GM23338 (cell line): ENCODE measurements around the gene ARHGEF38. TPM values are rescaled to one million over a fixed set of nuclear protein-coding genes. Genes with fewer than 3 reads are reported as not detected.

Experiments used
- ATAC-seq: fragments of 200-7000 bp; cut with Tn5 transposase; 3 replicates; pipeline ENCODE4 v1.9.1; 2020
- DNase-seq: peaks from one replicate; pipeline ENCODE4 v3.0.0-alpha.2; 2015; ENCODE audit warnings: low spot score
- H2AFZ ChIP-seq: fragments of 200-600 bp; sonication (generic); 2 replicates; pipeline ENCODE4 v1.8.0; 2016; ENCODE audit warnings: antibody characterized with exemption, mild to moderate bottlenecking, moderate library complexity
- H3F3A ChIP-seq: fragments of 200-600 bp; sonication (generic); replicated peaks from 2 replicates; pipeline ENCODE4 v1.8.0; 2017; ENCODE audit warnings: antibody characterized with exemption, mixed run types, low read depth
- H3K27ac ChIP-seq: fragments of 200-600 bp; sonication (generic); 2 replicates; pipeline ENCODE4 v1.6.1; 2016; ENCODE audit warnings: low read depth
- H3K27me3 ChIP-seq: fragments of 200-600 bp; sonication (generic); 2 replicates; pipeline ENCODE4 v1.8.0; 2016; ENCODE audit warnings: mild to moderate bottlenecking, mixed run types, moderate library complexity; ENCODE audit not compliant: insufficient read depth
- H3K36me3 ChIP-seq: fragments of 200-600 bp; sonication (generic); 2 replicates; pipeline ENCODE4 v1.8.0; 2016; ENCODE audit warnings: mild to moderate bottlenecking; ENCODE audit not compliant: insufficient read depth
- H3K4me1 ChIP-seq: fragments of 200-600 bp; sonication (generic); 2 replicates; pipeline ENCODE4 v1.8.0; 2016; ENCODE audit warnings: mild to moderate bottlenecking, moderate library complexity; ENCODE audit not compliant: insufficient read depth
- H3K4me2 ChIP-seq: fragments of 200-600 bp; sonication (generic); 2 replicates; pipeline ENCODE4 v1.7.1; 2017; ENCODE audit warnings: mixed run types
- H3K4me3 ChIP-seq: fragments of 200-600 bp; sonication (generic); 2 replicates; pipeline ENCODE4 v1.6.1; 2016; ENCODE audit warnings: mixed run types
- H3K79me2 ChIP-seq: fragments of 200-600 bp; sonication (generic); replicated peaks from 2 replicates; pipeline ENCODE4 v1.8.0; 2017; ENCODE audit warnings: mild to moderate bottlenecking; ENCODE audit not compliant: insufficient read depth
- H3K9me2 ChIP-seq: fragments of 200-600 bp; sonication (generic); 2 replicates; pipeline ENCODE4 v1.8.0; 2017; ENCODE audit not compliant: insufficient read depth
- H4K20me1 ChIP-seq: fragments of 200-600 bp; sonication (generic); replicated peaks from 2 replicates; pipeline ENCODE4 v1.8.0; 2017; ENCODE audit warnings: mild to moderate bottlenecking; ENCODE audit not compliant: insufficient read depth
- H3K27ac Mint-ChIP-seq: 2 replicates; pipeline ENCODE4 v1.8.0; 2020; ENCODE audit warnings: inconsistent platforms, mild to moderate bottlenecking, moderate library complexity, mixed read lengths
- H3K27me3 Mint-ChIP-seq: 3 replicates; pipeline ENCODE4 v1.8.0; 2022; ENCODE audit warnings: low read depth, mild to moderate bottlenecking, moderate library complexity, mixed read lengths, inconsistent platforms; ENCODE audit not compliant: insufficient read depth, poor library complexity
- H3K36me3 Mint-ChIP-seq: 3 replicates; pipeline ENCODE4 v1.8.0; 2021; ENCODE audit warnings: low read depth, mild to moderate bottlenecking, inconsistent platforms, moderate library complexity, mixed read lengths
- H3K4me1 Mint-ChIP-seq: 3 replicates; pipeline ENCODE4 v1.8.0; 2020; ENCODE audit warnings: mild to moderate bottlenecking, inconsistent platforms, mixed read lengths
- H3K4me3 Mint-ChIP-seq: 3 replicates; pipeline ENCODE4 v1.8.0; 2021; ENCODE audit warnings: moderate library complexity, mild to moderate bottlenecking, inconsistent platforms, mixed read lengths
- H3K9me3 Mint-ChIP-seq: 3 replicates; pipeline ENCODE4 v1.8.0; 2020; ENCODE audit warnings: moderate library complexity, mild to moderate bottlenecking, inconsistent platforms, mixed read lengths
- CREB1 ChIP-seq: fragments of 250-450 bp; sonication (Bioruptor Pico); IDR thresholded peaks from 2 replicates; pipeline ENCODE4 v1.5.0; 2020; ENCODE audit warnings: low read depth, mild to moderate bottlenecking, moderate library complexity
- EZH2 ChIP-seq: fragments of 200-600 bp; sonication (generic); IDR thresholded peaks from one replicate; pipeline ENCODE4 v1.8.0; 2017; ENCODE audit warnings: antibody characterized with exemption, mild to moderate bottlenecking, low read depth; ENCODE audit not compliant: unreplicated experiment
- EZH2phosphoT487 ChIP-seq: fragments of 200-600 bp; sonication (generic); IDR thresholded peaks from one replicate; pipeline ENCODE4 v1.8.1; 2018; ENCODE audit warnings: antibody characterized with exemption; ENCODE audit not compliant: unreplicated experiment
- JUNB ChIP-seq: IDR thresholded peaks from one replicate; pipeline ENCODE4 v1.6.1; 2016; ENCODE audit warnings: antibody characterized with exemption; ENCODE audit not compliant: unreplicated experiment
- NANOG ChIP-seq: IDR thresholded peaks from 2 replicates; pipeline ENCODE4 v1.6.1; 2016; ENCODE audit warnings: antibody characterized with exemption, borderline replicate concordance
- STAT1 ChIP-seq: IDR thresholded peaks from one replicate; pipeline ENCODE4 v1.6.1; 2016; ENCODE audit warnings: antibody characterized with exemption; ENCODE audit not compliant: unreplicated experiment
- ZNF114 ChIP-seq: fragments of 250-450 bp; sonication (Bioruptor Pico); IDR thresholded peaks from 2 replicates; pipeline ENCODE4 v1.5.0; 2020; ENCODE audit warnings: mild to moderate bottlenecking, moderate library complexity
- ZNF331 ChIP-seq: fragments of 250-450 bp; sonication (Bioruptor Pico); IDR thresholded peaks from 2 replicates; pipeline ENCODE4 v1.5.0; 2020; ENCODE audit warnings: low read depth, mild to moderate bottlenecking, moderate library complexity
- polyA plus RNA-seq: library from polyadenylated mRNA; unstranded; fragments of >200 nt; fragmentation: Nextera tagmentation; extraction: Ambion mirVana; gene quantifications from 2 replicates; pipeline ENCODE4 v1.2.1, GENCODE V29; 2016
- total RNA-seq: library from RNA; depleted of rRNA; stranded (reverse); fragments of >200 nt; shearing (Covaris generic); gene quantifications from 2 replicates; pipeline ENCODE4 v1.2.3, GENCODE V29; 2014
- TF ChIP-seq, protein P1 (sequence below), 2 experiments: fragments of 200-600 bp in 1 of 2; sonication (generic) in 1 of 2; conservative IDR thresholded peaks; 2 replicates each; pipeline versions ENCODE4 v1.5.1 to v1.6.1; 2016 to 2017; ENCODE audit warnings: antibody characterized with exemption in 2 of 2, low read depth in 2 of 2, mild to moderate bottlenecking in 2 of 2, moderate library complexity in 1 of 2
- TF ChIP-seq, protein P2 (sequence below): IDR thresholded peaks from one replicate; pipeline ENCODE4 v1.6.1; 2018; ENCODE audit warnings: antibody characterized with exemption; ENCODE audit not compliant: unreplicated experiment
- TF ChIP-seq, protein P3 (sequence below): IDR thresholded peaks from 2 replicates; pipeline ENCODE4 v1.6.1; 2016; ENCODE audit warnings: antibody characterized with exemption
- TF ChIP-seq, protein P4 (sequence below): fragments of 250-450 bp; sonication (Bioruptor Pico); IDR thresholded peaks from 2 replicates; pipeline ENCODE4 v1.5.0; 2020; ENCODE audit warnings: mild to moderate bottlenecking, moderate library complexity

The ARHGEF38 gene
- total and polyA plus RNA-seq, 2 experiments from 2014 or later, result 0.58 TPM; not detected in 1

DNA sequence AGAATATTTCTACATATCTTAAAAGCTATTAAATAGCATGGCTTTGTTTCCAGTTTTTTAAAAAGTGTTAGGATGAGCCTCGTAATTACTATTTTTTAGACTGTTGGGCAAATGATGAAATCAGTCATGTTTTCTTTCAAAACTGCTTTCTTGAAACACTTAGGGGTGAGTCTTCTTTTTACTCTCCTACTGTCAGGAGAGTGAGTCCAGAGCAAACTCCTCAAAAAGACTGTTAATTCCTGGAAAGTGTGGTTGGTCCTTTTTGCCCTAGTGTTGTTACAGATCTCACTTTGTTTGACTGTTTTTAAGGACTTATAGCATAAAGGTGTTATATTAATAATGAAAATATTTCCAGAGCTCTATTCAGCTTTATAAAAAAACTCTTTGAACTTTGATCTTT is 162.5 kb downstream of the ARHGEF38 start:
- Histone ChIP-seq H3F3A (no peaks in the 10 kb centered on the region), H2AFZ (no peak overlapping the region), H3K4me1 (peaks cover 8% of the 10 kb centered on the region; the same call in 1 of the 2 replicates), H3K27me3 (no peaks in the 10 kb centered on the region), H3K36me3 (no peaks in the 10 kb centered on the region), H3K9me2 (no peaks in the 10 kb centered on the region), H4K20me1 (0 out of 2 replicates have a peak, but pooled peaks cover 3% of the 10 kb centered on the region), H3K4me2 (no peak overlapping the region), H3K79me2 (peaks cover 63% of the 10 kb centered on the region), H3K27ac (no peak overlapping the region), H3K4me3 (no peak overlapping the region)
- Mint-ChIP-seq H3K36me3 (peaks cover 24% of the 10 kb centered on the region), H3K27ac (no peak overlapping the region), H3K4me1 (peaks cover under 1% of the 10 kb centered on the region; the same call in 1 of the 3 replicates), H3K4me3 (no peak overlapping the region), H3K9me3 (peaks cover 8% of the 10 kb centered on the region), H3K27me3 (peaks cover 5% of the 10 kb centered on the region)
- TF ChIP-seq EZH2, result no peak
- TF ChIP-seq NANOG, result no peak
- TF ChIP-seq, protein P1, sequence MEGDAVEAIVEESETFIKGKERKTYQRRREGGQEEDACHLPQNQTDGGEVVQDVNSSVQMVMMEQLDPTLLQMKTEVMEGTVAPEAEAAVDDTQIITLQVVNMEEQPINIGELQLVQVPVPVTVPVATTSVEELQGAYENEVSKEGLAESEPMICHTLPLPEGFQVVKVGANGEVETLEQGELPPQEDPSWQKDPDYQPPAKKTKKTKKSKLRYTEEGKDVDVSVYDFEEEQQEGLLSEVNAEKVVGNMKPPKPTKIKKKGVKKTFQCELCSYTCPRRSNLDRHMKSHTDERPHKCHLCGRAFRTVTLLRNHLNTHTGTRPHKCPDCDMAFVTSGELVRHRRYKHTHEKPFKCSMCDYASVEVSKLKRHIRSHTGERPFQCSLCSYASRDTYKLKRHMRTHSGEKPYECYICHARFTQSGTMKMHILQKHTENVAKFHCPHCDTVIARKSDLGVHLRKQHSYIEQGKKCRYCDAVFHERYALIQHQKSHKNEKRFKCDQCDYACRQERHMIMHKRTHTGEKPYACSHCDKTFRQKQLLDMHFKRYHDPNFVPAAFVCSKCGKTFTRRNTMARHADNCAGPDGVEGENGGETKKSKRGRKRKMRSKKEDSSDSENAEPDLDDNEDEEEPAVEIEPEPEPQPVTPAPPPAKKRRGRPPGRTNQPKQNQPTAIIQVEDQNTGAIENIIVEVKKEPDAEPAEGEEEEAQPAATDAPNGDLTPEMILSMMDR (conservative IDR thresholded peaks at IDR 0.05; ENCODE audit: low read depth in 2 of 2), result no peak
- TF ChIP-seq, protein P2, sequence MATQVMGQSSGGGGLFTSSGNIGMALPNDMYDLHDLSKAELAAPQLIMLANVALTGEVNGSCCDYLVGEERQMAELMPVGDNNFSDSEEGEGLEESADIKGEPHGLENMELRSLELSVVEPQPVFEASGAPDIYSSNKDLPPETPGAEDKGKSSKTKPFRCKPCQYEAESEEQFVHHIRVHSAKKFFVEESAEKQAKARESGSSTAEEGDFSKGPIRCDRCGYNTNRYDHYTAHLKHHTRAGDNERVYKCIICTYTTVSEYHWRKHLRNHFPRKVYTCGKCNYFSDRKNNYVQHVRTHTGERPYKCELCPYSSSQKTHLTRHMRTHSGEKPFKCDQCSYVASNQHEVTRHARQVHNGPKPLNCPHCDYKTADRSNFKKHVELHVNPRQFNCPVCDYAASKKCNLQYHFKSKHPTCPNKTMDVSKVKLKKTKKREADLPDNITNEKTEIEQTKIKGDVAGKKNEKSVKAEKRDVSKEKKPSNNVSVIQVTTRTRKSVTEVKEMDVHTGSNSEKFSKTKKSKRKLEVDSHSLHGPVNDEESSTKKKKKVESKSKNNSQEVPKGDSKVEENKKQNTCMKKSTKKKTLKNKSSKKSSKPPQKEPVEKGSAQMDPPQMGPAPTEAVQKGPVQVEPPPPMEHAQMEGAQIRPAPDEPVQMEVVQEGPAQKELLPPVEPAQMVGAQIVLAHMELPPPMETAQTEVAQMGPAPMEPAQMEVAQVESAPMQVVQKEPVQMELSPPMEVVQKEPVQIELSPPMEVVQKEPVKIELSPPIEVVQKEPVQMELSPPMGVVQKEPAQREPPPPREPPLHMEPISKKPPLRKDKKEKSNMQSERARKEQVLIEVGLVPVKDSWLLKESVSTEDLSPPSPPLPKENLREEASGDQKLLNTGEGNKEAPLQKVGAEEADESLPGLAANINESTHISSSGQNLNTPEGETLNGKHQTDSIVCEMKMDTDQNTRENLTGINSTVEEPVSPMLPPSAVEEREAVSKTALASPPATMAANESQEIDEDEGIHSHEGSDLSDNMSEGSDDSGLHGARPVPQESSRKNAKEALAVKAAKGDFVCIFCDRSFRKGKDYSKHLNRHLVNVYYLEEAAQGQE, result no peak
- no peak for TF ChIP-seq EZH2phosphoT487
- TF ChIP-seq ZNF114, result no peak
- TF ChIP-seq, protein P3, sequence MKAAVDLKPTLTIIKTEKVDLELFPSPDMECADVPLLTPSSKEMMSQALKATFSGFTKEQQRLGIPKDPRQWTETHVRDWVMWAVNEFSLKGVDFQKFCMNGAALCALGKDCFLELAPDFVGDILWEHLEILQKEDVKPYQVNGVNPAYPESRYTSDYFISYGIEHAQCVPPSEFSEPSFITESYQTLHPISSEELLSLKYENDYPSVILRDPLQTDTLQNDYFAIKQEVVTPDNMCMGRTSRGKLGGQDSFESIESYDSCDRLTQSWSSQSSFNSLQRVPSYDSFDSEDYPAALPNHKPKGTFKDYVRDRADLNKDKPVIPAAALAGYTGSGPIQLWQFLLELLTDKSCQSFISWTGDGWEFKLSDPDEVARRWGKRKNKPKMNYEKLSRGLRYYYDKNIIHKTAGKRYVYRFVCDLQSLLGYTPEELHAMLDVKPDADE, result no peak
- TF ChIP-seq CREB1 (CRISPR knock-in tag), result no peak
- TF ChIP-seq STAT1, result no peak
- TF ChIP-seq, protein P4, sequence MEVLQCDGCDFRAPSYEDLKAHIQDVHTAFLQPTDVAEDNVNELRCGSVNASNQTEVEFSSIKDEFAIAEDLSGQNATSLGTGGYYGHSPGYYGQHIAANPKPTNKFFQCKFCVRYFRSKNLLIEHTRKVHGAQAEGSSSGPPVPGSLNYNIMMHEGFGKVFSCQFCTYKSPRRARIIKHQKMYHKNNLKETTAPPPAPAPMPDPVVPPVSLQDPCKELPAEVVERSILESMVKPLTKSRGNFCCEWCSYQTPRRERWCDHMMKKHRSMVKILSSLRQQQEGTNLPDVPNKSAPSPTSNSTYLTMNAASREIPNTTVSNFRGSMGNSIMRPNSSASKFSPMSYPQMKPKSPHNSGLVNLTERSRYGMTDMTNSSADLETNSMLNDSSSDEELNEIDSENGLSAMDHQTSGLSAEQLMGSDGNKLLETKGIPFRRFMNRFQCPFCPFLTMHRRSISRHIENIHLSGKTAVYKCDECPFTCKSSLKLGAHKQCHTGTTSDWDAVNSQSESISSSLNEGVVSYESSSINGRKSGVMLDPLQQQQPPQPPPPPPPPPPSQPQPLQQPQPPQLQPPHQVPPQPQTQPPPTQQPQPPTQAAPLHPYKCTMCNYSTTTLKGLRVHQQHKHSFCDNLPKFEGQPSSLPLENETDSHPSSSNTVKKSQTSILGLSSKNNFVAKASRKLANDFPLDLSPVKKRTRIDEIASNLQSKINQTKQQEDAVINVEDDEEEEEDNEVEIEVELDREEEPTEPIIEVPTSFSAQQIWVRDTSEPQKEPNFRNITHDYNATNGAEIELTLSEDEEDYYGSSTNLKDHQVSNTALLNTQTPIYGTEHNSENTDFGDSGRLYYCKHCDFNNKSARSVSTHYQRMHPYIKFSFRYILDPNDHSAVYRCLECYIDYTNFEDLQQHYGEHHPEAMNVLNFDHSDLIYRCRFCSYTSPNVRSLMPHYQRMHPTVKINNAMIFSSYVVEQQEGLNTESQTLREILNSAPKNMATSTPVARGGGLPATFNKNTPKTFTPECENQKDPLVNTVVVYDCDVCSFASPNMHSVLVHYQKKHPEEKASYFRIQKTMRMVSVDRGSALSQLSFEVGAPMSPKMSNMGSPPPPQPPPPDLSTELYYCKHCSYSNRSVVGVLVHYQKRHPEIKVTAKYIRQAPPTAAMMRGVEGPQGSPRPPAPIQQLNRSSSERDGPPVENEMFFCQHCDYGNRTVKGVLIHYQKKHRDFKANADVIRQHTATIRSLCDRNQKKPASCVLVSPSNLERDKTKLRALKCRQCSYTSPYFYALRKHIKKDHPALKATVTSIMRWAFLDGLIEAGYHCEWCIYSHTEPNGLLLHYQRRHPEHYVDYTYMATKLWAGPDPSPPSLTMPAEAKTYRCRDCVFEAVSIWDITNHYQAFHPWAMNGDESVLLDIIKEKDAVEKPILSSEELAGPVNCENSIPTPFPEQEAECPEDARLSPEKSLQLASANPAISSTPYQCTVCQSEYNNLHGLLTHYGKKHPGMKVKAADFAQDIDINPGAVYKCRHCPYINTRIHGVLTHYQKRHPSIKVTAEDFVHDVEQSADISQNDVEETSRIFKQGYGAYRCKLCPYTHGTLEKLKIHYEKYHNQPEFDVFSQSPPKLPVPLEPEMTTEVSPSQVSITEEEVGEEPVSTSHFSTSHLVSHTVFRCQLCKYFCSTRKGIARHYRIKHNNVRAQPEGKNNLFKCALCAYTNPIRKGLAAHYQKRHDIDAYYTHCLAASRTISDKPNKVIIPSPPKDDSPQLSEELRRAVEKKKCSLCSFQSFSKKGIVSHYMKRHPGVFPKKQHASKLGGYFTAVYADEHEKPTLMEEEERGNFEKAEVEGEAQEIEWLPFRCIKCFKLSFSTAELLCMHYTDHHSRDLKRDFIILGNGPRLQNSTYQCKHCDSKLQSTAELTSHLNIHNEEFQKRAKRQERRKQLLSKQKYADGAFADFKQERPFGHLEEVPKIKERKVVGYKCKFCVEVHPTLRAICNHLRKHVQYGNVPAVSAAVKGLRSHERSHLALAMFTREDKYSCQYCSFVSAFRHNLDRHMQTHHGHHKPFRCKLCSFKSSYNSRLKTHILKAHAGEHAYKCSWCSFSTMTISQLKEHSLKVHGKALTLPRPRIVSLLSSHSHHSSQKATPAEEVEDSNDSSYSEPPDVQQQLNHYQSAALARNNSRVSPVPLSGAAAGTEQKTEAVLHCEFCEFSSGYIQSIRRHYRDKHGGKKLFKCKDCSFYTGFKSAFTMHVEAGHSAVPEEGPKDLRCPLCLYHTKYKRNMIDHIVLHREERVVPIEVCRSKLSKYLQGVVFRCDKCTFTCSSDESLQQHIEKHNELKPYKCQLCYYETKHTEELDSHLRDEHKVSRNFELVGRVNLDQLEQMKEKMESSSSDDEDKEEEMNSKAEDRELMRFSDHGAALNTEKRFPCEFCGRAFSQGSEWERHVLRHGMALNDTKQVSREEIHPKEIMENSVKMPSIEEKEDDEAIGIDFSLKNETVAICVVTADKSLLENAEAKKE (CRISPR knock-in tag), result no peak
- no peak for TF ChIP-seq ZNF331 (CRISPR knock-in tag)
- no peak for TF ChIP-seq JUNB
- DNase-seq (no peak), ATAC-seq (no peak)
